HG03354 (cell line): Measurements from ENCODE around the gene SIRT4.

Experiments used
- ATAC-seq: cut with Tn5 transposase; IDR thresholded peaks from one replicate; pipeline ENCODE4 v1.9.1; 2021; ENCODE audit warnings: mild to moderate bottlenecking; ENCODE audit not compliant: unreplicated experiment, poor library complexity, severe bottlenecking

SIRT4 gene

GRCh38 chr12:120359128-120359527 is 57.0 kb downstream of the SIRT4 start:
- no peak for ATAC-seq

GRCh38 chr12:120361506-120362208 is 59.5 kb downstream of the SIRT4 start:
- ATAC-seq, result no peak
